Measurements from ENCODE around the gene BSN. TPM values are rescaled to one million over a fixed set of nuclear protein-coding genes. Genes with fewer than 3 reads are reported as not detected.

Gene BSN
- total RNA-seq, 1 donor from 2014 or later: 0.67 TPM

DNA sequence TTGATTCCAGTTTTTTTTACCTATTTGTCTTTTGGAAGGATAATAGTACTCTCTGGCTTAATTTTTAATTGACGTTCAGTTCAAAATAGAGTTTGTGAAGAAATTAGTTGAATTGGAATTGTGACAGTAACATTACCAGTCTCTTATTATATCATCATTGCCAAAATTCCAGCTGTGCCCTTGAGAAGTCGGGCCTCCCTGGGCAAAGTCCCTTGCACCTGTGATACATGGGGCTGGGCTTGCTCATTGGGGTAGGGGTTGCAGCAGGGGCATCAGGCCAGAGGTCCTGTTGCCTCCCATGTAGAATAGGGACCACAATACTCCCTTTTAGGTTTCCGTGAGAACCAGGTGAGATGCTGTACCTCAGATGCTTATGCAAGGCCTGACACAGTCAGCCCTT is 92.0 kb downstream of the BSN start:
- Mint-ChIP-seq H3K36me3 (no peaks in the 10 kb centered on the region), H3K27ac (no peak overlapping the region), H3K4me1 (peaks cover 3% of the 10 kb centered on the region), H3K4me3 (no peak overlapping the region), H3K9me3 (no peaks in the 10 kb centered on the region), H3K27me3 (ENCODE audit: low read depth) (no peaks in the 10 kb centered on the region)
- TF ChIP-seq, protein P1, sequence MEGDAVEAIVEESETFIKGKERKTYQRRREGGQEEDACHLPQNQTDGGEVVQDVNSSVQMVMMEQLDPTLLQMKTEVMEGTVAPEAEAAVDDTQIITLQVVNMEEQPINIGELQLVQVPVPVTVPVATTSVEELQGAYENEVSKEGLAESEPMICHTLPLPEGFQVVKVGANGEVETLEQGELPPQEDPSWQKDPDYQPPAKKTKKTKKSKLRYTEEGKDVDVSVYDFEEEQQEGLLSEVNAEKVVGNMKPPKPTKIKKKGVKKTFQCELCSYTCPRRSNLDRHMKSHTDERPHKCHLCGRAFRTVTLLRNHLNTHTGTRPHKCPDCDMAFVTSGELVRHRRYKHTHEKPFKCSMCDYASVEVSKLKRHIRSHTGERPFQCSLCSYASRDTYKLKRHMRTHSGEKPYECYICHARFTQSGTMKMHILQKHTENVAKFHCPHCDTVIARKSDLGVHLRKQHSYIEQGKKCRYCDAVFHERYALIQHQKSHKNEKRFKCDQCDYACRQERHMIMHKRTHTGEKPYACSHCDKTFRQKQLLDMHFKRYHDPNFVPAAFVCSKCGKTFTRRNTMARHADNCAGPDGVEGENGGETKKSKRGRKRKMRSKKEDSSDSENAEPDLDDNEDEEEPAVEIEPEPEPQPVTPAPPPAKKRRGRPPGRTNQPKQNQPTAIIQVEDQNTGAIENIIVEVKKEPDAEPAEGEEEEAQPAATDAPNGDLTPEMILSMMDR (IDR thresholded peaks at IDR 0.05; ENCODE audit: unreplicated experiment): no peak
- DNase-seq (ENCODE audit: low spot score in 2 of 2, unreplicated experiment in 2 of 2): no peak

DNA sequence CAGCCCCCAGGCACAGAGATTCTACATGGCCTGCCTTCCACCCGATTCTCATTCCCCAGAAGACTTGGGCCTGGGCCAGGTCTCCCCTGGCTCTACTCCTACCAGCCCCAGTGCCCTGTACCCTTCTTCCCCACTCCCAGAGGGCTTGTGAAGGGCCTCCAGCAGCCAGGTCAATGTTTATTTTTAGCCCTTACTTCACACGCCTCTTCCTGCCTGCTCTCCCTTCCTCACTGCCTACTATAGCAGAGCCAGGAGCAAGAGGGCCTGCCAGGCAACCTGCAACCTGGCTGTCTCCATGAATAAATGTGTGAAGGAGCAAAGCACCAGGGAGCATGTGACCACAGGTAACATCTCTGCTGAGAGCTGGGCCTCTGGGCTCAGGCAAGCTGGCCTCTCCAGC is 93.5 kb downstream of the BSN start:
- H3K27me3 Mint-ChIP-seq (ENCODE audit: low read depth): no peaks in the 10 kb centered on the region
- no peaks in the 10 kb centered on the region for H3K9me3 Mint-ChIP-seq
- DNase-seq (ENCODE audit: low spot score in 2 of 2, unreplicated experiment in 2 of 2): no peak
- H3K27ac Mint-ChIP-seq: no peak overlapping the region
- TF ChIP-seq, protein P1 (IDR thresholded peaks at IDR 0.05; ENCODE audit: unreplicated experiment): no peak
- no peaks in the 10 kb centered on the region for H3K36me3 Mint-ChIP-seq
- peaks cover 3% of the 10 kb centered on the region for H3K4me1 Mint-ChIP-seq
- no peak overlapping the region for H3K4me3 Mint-ChIP-seq

DNA sequence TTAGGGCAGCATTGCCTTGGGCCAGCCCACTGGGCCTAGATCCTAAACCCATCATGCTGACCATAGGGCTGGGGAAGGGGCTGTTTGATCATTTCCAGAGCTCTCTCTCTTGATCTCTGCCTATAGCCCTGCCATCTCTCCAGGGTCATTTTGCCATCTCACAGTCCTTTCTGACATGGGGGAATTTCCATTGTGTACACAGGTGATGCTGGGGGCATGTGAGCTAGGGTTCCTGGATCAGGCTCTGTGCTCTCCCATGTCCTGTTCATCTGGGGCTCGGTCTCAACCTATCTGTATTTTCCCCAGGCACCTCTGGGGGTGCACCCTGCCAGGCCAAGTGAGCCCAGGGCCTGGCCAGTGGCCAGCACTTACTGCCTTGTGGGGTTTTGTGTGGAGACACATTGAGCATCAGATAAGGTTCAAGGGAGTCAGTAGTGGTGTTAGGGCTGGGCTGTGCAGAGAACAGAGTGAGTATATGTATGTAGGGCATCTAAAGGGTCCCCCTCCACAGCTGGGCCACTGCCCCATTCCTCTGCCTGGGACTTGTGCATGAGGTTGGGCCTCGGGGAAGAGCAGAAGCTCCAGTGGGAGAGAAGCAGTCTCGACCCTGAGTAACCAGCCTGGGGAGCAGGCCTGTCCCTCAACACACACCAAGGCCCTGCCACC is 94.2 kb downstream of the BSN start:
- Mint-ChIP-seq H3K4me1 (peaks cover 3% of the 10 kb centered on the region), H3K27ac (no peak overlapping the region), H3K9me3 (no peaks in the 10 kb centered on the region), H3K27me3 (ENCODE audit: low read depth) (no peaks in the 10 kb centered on the region), H3K36me3 (no peaks in the 10 kb centered on the region), H3K4me3 (no peak overlapping the region)
- DNase-seq (ENCODE audit: low spot score in 2 of 2, unreplicated experiment in 2 of 2): no peak
- TF ChIP-seq, protein P1 (IDR thresholded peaks at IDR 0.05; ENCODE audit: unreplicated experiment): no peak

DNA sequence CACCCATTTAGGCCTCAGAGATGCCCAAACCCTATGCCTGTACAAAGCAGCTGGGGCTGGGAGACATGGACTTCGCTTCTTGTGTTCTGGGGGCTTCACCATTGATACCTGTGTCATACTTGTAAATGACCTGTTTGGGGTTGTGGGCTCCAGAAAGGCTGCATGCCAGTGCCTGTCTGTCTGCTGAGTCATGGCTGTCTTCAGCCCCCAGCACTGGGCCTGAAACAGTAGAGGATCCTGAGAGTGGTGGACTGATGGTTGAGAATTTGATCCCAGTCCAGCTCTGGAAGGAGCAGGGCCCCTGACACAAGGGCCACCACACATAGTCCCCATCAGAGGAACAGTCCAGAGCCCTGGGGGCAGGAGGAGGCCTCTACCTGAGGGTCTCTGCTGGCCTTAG is 95.3 kb downstream of the BSN start:
- Mint-ChIP-seq H3K27me3 (ENCODE audit: low read depth) (no peaks in the 10 kb centered on the region), H3K4me3 (no peak overlapping the region), H3K4me1 (peaks cover 3% of the 10 kb centered on the region), H3K36me3 (no peaks in the 10 kb centered on the region), H3K27ac (no peak overlapping the region), H3K9me3 (no peaks in the 10 kb centered on the region)
- no peak for DNase-seq (ENCODE audit: low spot score in 2 of 2, unreplicated experiment in 2 of 2)
- TF ChIP-seq, protein P1 (IDR thresholded peaks at IDR 0.05; ENCODE audit: unreplicated experiment): no peak

DNA sequence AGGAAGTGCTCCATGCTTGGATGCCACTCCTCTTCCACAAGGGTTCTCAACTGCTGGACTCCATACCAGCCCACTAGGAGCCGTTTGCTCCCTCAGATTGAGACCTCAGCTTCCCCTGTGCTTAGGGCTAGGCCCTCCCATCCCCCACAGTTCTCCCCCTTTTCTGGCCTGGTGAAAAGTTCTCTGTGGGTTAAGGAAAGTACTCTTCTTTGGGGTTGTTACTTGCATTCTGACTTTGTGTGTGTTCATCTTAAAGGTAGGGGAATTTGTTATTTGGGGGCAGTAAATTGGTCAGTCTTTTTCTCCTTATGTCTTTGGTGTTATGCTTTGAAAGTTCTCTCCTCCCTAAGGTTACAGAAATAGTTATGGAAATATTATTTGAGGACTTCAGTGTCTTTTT is 95.9 kb downstream of the BSN start:
- DNase-seq (ENCODE audit: low spot score in 2 of 2, unreplicated experiment in 2 of 2): no peak
- H3K9me3 Mint-ChIP-seq: no peaks in the 10 kb centered on the region
- TF ChIP-seq, protein P1 (IDR thresholded peaks at IDR 0.05; ENCODE audit: unreplicated experiment): no peak
- no peak overlapping the region for H3K27ac Mint-ChIP-seq
- peaks cover 3% of the 10 kb centered on the region for H3K4me1 Mint-ChIP-seq
- no peaks in the 10 kb centered on the region for H3K36me3 Mint-ChIP-seq
- H3K27me3 Mint-ChIP-seq (ENCODE audit: low read depth): no peaks in the 10 kb centered on the region
- H3K4me3 Mint-ChIP-seq: no peak overlapping the region

DNA sequence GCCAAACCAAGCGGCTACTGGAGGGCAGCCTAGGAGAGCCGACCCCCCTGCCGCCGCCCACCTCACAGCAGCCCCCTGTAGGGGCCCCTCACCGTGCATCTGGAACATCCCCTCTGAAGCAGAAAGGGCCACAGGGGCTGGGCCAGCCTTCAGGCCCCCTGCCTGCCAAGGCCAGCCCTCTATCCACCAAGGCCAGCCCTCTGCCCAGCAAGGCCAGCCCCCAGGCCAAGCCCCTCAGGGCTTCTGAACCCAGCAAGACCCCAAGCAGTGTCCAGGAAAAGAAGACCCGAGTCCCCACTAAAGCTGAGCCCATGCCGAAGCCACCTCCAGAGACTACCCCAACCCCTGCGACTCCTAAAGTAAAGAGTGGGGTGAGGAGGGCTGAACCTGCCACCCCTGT is 96.4 kb downstream of the BSN start:
- H3K27ac Mint-ChIP-seq: no peak overlapping the region
- no peak overlapping the region for H3K4me3 Mint-ChIP-seq
- H3K9me3 Mint-ChIP-seq: no peaks in the 10 kb centered on the region
- TF ChIP-seq, protein P1 (IDR thresholded peaks at IDR 0.05; ENCODE audit: unreplicated experiment): no peak
- H3K27me3 Mint-ChIP-seq (ENCODE audit: low read depth): no peaks in the 10 kb centered on the region
- DNase-seq (ENCODE audit: low spot score in 2 of 2, unreplicated experiment in 2 of 2): no peak
- H3K36me3 Mint-ChIP-seq: no peaks in the 10 kb centered on the region
- H3K4me1 Mint-ChIP-seq: peaks cover 3% of the 10 kb centered on the region
